HEK293 (cell line): Measurements from ENCODE around the gene RAMAC.
A peak's percentile ranks its signal among the peaks of the same experiment; 100 is the strongest.

ENCODE experiments used
- CTCF ChIA-PET: fragments of 350-600 bp; formaldehyde crosslinking; extraction: SDS; loops from one replicate; lab custom pipeline; 2021; ENCODE audit warnings: antibody characterized with exemption; lab: Yijun Ruan, JAX
- POLR2A ChIA-PET: fragments of 300-600 bp; formaldehyde crosslinking; extraction: SDS; loops from one replicate; lab custom pipeline; 2020; ENCODE audit warnings: antibody characterized with exemption, inconsistent platforms; lab: Yijun Ruan, JAX
- H3K27ac ChIP-seq: fragments of 200-500 bp; sonication (Bioruptor generic); 2 replicates; pipeline ENCODE4 v1.5.1; 2014; ENCODE audit warnings: low read depth, low read length, control low read depth, inconsistent platforms; ENCODE audit errors: extremely low read depth
- H3K36me3 ChIP-seq, 2 experiments: fragments of 200-500 bp in 1 of 2; sonication (Bioruptor generic) in 1 of 2; 1 replicate in 1 of 2; 2 replicates in 1 of 2; pipeline ENCODE4 v1.5.1; 2014 to 2017; ENCODE audit warnings: inconsistent platforms in 2 of 2, low read length in 2 of 2; ENCODE audit not compliant: control insufficient read depth in 2 of 2, insufficient read depth in 1 of 2
- H3K4me1 ChIP-seq: fragments of 200-500 bp; sonication (Bioruptor generic); 2 replicates; pipeline ENCODE4 v1.5.1; 2014; ENCODE audit warnings: mild to moderate bottlenecking, low read length, inconsistent platforms; ENCODE audit not compliant: control insufficient read depth, insufficient read depth
- H3K4me3 ChIP-seq: 2 replicates; pipeline ENCODE4 v1.5.1; 2011; ENCODE audit warnings: low read depth, mild to moderate bottlenecking, control low read depth, low read length, moderate library complexity
- H3K9me3 ChIP-seq: fragments of 200-500 bp; sonication (Bioruptor generic); 2 replicates; pipeline ENCODE4 v1.5.1; 2014; ENCODE audit warnings: low read depth, low read length, inconsistent platforms; ENCODE audit not compliant: control insufficient read depth, insufficient read depth
- KLF9 ChIP-seq: fragments of 450-650 bp; formaldehyde crosslinking; IDR thresholded peaks from 2 replicates; pipeline ENCODE4 v1.5.1; 2016; ENCODE audit warnings: missing biosample characterization, missing genetic modification characterization, low read depth
- OSR2 ChIP-seq: fragments of 450-650 bp; formaldehyde crosslinking; IDR thresholded peaks from 2 replicates; pipeline ENCODE4 v1.5.1; 2016; ENCODE audit warnings: missing biosample characterization, missing genetic modification characterization
- TRIM28 ChIP-seq: IDR thresholded peaks from 2 replicates; pipeline ENCODE4 v1.6.1; 2011; ENCODE audit warnings: low read length, control low read depth, borderline replicate concordance
- ZBTB7A ChIP-seq: fragments of 450-650 bp; formaldehyde crosslinking; IDR thresholded peaks from 2 replicates; pipeline ENCODE4 v1.5.1; 2016; ENCODE audit warnings: low read depth, missing biosample characterization, missing genetic modification characterization
- ZNF16 ChIP-seq: fragments of 450-650 bp; formaldehyde crosslinking; IDR thresholded peaks from 2 replicates; pipeline ENCODE4 v1.5.1; 2016; ENCODE audit warnings: low read depth, missing biosample characterization, missing genetic modification characterization
- ZNF549 ChIP-seq: fragments of 450-650 bp; IDR thresholded peaks from 2 replicates; pipeline ENCODE4 v1.5.1; 2018; ENCODE audit warnings: missing biosample characterization, missing genetic modification characterization, mild to moderate bottlenecking, inconsistent platforms, moderate library complexity
- ZNF585B ChIP-seq: fragments of 450-650 bp; formaldehyde crosslinking; IDR thresholded peaks from 2 replicates; pipeline ENCODE4 v1.5.1; 2016; ENCODE audit warnings: missing biosample characterization, missing genetic modification characterization
- ZNF624 ChIP-seq: fragments of 450-650 bp; formaldehyde crosslinking; IDR thresholded peaks from 2 replicates; pipeline ENCODE4 v1.5.1; 2017; ENCODE audit warnings: missing biosample characterization, missing genetic modification characterization
- ZNF629 ChIP-seq: fragments of 450-650 bp; formaldehyde crosslinking; IDR thresholded peaks from 2 replicates; pipeline ENCODE4 v1.5.1; 2017; ENCODE audit warnings: missing biosample characterization, missing genetic modification characterization
- ZNF768 ChIP-seq: fragments of 450-650 bp; formaldehyde crosslinking; IDR thresholded peaks from 2 replicates; pipeline ENCODE4 v1.5.1; 2018; ENCODE audit warnings: missing biosample characterization, mild to moderate bottlenecking, missing genetic modification characterization
- ZNF785 ChIP-seq: fragments of 450-650 bp; formaldehyde crosslinking; IDR thresholded peaks from 2 replicates; pipeline ENCODE4 v1.5.1; 2016; ENCODE audit warnings: missing biosample characterization, missing genetic modification characterization
- TF ChIP-seq, protein P1 (sequence below): fragments of 450-650 bp; formaldehyde crosslinking; IDR thresholded peaks from 2 replicates; pipeline ENCODE4 v1.5.1; 2017; ENCODE audit warnings: missing biosample characterization, missing genetic modification characterization
- TF ChIP-seq, protein P2 (sequence below): fragments of 450-650 bp; formaldehyde crosslinking; conservative IDR thresholded peaks from 2 replicates; pipeline ENCODE4 v1.5.1; 2016; ENCODE audit warnings: low read depth, missing biosample characterization, missing genetic modification characterization
- TF ChIP-seq, protein P3 (sequence below): fragments of 450-650 bp; formaldehyde crosslinking; IDR thresholded peaks from 2 replicates; pipeline ENCODE4 v1.5.1; 2016; ENCODE audit warnings: missing biosample characterization, missing genetic modification characterization, low read depth

The RAMAC gene

DNA sequence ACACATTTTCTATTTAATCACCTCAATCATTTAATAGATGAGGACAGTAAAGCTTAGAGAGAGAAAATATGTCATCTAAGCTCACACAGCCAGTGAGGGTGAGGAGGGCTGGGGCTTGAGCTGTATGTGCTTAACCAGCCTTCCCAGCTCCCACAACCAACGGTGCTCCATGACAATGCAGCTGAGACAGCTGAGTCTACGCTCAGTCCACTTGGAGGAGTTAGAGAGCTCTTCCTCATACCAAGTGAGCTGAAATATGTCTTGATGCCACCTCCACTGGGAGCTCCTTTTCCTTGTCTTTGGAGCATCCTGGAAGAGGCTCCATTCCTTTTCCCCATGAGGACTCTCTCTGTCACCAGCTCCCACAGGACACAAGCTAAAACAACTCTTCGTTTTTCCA, 42.8 kb upstream of the RAMAC start:
- Histone ChIP-seq H3K4me3 (no peak overlapping the region), H3K4me1 (peaks cover 3% of the 10 kb centered on the region; the same call in 1 of the 2 replicates), H3K9me3 (no peaks in the 10 kb centered on the region), H3K36me3 (no peaks in the 10 kb centered on the region), H3K27ac (no peak overlapping the region)
- ChIA-PET POLR2A (interaction anchor here (0.7 to 1.3 kb wide), 3 partner anchors 11 to 67 kb away, joined by 3 to 5 read pairs (median 3); no protein-coding TSS in a partner anchor), CTCF (interaction anchor here (0.8 to 1.7 kb wide), 2 partner anchors 68 to 94 kb away, joined by 3 to 5 read pairs; partner anchors contain the start of gene C15orf40)
- TF ChIP-seq, protein P1, sequence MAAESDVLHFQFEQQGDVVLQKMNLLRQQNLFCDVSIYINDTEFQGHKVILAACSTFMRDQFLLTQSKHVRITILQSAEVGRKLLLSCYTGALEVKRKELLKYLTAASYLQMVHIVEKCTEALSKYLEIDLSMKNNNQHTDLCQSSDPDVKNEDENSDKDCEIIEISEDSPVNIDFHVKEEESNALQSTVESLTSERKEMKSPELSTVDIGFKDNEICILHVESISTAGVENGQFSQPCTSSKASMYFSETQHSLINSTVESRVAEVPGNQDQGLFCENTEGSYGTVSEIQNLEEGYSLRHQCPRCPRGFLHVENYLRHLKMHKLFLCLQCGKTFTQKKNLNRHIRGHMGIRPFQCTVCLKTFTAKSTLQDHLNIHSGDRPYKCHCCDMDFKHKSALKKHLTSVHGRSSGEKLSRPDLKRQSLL: 0 out of 2 replicates have a peak, but pooled peaks have one; percentile 17
- no peak for TF ChIP-seq ZNF549 (tag by site-specific recombination)

DNA sequence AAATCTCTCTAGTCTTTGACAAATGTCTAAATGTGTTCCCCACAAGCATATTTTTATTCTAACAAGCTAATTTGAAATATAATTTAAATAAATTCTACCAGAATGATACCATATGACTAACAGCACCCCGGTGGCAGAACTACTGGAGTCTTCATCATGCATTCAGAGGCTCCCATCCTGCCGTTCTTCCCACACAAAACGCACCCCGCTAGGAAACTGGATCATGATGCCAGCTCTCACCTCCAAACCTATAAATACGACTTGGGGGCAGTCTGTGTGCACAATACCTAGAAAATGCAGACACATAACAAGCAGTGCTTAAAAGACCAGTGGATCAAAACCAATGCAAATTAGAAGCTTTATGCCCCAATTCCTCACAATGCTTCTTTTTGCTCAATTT, 42.0 kb upstream of the RAMAC start:
- H3K4me1 ChIP-seq: peaks cover 3% of the 10 kb centered on the region; the same call in 1 of the 2 replicates
- no peak for TF ChIP-seq ZNF629 (tag by site-specific recombination)
- TF ChIP-seq TRIM28: no peak
- TF ChIP-seq ZNF16 (tag by site-specific recombination): no peak
- TF ChIP-seq, protein P2, sequence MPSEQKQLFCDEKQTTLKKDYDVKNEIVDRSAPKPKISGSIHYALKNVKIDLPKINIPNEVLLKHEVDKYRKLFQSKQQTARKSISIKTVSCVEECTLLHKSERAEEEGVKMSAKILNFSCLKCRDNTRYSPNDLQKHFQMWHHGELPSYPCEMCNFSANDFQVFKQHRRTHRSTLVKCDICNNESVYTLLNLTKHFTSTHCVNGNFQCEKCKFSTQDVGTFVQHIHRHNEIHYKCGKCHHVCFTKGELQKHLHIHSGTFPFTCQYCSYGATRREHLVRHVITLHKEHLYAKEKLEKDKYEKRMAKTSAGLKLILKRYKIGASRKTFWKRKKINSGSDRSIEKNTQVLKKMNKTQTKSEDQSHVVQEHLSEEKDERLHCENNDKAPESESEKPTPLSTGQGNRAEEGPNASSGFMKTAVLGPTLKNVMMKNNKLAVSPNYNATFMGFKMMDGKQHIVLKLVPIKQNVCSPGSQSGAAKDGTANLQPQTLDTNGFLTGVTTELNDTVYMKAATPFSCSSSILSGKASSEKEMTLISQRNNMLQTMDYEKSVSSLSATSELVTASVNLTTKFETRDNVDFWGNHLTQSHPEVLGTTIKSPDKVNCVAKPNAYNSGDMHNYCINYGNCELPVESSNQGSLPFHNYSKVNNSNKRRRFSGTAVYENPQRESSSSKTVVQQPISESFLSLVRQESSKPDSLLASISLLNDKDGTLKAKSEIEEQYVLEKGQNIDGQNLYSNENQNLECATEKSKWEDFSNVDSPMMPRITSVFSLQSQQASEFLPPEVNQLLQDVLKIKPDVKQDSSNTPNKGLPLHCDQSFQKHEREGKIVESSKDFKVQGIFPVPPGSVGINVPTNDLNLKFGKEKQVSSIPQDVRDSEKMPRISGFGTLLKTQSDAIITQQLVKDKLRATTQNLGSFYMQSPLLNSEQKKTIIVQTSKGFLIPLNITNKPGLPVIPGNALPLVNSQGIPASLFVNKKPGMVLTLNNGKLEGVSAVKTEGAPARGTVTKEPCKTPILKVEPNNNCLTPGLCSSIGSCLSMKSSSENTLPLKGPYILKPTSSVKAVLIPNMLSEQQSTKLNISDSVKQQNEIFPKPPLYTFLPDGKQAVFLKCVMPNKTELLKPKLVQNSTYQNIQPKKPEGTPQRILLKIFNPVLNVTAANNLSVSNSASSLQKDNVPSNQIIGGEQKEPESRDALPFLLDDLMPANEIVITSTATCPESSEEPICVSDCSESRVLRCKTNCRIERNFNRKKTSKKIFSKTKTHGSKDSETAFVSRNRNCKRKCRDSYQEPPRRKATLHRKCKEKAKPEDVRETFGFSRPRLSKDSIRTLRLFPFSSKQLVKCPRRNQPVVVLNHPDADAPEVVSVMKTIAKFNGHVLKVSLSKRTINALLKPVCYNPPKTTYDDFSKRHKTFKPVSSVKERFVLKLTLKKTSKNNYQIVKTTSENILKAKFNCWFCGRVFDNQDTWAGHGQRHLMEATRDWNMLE (tag by site-specific recombination): no peak
- TF ChIP-seq ZNF785: no peak
- no peak for TF ChIP-seq OSR2 (tag by site-specific recombination)
- no peak for TF ChIP-seq KLF9 (tag by site-specific recombination)
- no peak for TF ChIP-seq ZNF624
- TF ChIP-seq, protein P3, sequence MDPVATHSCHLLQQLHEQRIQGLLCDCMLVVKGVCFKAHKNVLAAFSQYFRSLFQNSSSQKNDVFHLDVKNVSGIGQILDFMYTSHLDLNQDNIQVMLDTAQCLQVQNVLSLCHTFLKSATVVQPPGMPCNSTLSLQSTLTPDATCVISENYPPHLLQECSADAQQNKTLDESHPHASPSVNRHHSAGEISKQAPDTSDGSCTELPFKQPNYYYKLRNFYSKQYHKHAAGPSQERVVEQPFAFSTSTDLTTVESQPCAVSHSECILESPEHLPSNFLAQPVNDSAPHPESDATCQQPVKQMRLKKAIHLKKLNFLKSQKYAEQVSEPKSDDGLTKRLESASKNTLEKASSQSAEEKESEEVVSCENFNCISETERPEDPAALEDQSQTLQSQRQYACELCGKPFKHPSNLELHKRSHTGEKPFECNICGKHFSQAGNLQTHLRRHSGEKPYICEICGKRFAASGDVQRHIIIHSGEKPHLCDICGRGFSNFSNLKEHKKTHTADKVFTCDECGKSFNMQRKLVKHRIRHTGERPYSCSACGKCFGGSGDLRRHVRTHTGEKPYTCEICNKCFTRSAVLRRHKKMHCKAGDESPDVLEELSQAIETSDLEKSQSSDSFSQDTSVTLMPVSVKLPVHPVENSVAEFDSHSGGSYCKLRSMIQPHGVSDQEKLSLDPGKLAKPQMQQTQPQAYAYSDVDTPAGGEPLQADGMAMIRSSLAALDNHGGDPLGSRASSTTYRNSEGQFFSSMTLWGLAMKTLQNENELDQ (tag by site-specific recombination): no peak
- no peak for TF ChIP-seq ZNF585B
- TF ChIP-seq ZBTB7A: no peak
- TF ChIP-seq ZNF768 (tag by site-specific recombination): no peak
- TF ChIP-seq, all 188 proteins: peak for 0
- Histone ChIP-seq H3K27ac (no peak overlapping the region), H3K36me3 (no peaks in the 10 kb centered on the region), H3K4me3 (no peak overlapping the region), H3K9me3 (no peaks in the 10 kb centered on the region)
- ChIA-PET CTCF (interaction anchor here (1.7 kb wide), 1 partner anchor 67 kb away, joined by 5 read pairs; the partner anchor contains the start of gene C15orf40), POLR2A (interaction anchor here (1.3 kb wide), 1 partner anchor 66 kb away, joined by 5 read pairs; no protein-coding TSS in a partner anchor)
